ENCODE data around the gene VTI1A. TPM values are rescaled to one million over a fixed set of nuclear protein-coding genes. Genes with fewer than 3 reads are reported as not detected.

VTI1A gene
- total and polyA plus RNA-seq, 2 of the 8 experiments (the other 6 are each of a cell fraction or from before 2014, with no cell fraction given) = 6.0 to 20.0 TPM

DNA sequence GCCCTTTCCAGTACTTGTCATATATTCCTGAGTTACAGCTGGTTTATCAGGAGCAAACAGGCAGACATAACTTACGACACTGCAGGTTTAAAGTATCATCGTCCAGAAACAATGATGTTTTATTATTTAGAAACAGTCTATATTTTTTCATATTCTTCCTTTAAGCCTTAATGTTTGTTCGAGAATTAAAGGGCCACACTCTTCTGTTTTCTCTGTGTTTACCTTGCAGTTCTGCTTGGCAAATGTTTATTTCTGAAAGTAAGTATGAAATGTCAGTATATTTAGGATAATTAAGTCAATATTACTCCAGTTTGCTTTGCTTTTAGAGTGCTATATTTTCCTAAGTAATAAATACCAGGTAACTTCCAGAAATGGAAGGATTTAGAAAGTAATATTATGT is 115.1 kb downstream of the VTI1A start (continued):
- TF ChIP-seq, protein P1, sequence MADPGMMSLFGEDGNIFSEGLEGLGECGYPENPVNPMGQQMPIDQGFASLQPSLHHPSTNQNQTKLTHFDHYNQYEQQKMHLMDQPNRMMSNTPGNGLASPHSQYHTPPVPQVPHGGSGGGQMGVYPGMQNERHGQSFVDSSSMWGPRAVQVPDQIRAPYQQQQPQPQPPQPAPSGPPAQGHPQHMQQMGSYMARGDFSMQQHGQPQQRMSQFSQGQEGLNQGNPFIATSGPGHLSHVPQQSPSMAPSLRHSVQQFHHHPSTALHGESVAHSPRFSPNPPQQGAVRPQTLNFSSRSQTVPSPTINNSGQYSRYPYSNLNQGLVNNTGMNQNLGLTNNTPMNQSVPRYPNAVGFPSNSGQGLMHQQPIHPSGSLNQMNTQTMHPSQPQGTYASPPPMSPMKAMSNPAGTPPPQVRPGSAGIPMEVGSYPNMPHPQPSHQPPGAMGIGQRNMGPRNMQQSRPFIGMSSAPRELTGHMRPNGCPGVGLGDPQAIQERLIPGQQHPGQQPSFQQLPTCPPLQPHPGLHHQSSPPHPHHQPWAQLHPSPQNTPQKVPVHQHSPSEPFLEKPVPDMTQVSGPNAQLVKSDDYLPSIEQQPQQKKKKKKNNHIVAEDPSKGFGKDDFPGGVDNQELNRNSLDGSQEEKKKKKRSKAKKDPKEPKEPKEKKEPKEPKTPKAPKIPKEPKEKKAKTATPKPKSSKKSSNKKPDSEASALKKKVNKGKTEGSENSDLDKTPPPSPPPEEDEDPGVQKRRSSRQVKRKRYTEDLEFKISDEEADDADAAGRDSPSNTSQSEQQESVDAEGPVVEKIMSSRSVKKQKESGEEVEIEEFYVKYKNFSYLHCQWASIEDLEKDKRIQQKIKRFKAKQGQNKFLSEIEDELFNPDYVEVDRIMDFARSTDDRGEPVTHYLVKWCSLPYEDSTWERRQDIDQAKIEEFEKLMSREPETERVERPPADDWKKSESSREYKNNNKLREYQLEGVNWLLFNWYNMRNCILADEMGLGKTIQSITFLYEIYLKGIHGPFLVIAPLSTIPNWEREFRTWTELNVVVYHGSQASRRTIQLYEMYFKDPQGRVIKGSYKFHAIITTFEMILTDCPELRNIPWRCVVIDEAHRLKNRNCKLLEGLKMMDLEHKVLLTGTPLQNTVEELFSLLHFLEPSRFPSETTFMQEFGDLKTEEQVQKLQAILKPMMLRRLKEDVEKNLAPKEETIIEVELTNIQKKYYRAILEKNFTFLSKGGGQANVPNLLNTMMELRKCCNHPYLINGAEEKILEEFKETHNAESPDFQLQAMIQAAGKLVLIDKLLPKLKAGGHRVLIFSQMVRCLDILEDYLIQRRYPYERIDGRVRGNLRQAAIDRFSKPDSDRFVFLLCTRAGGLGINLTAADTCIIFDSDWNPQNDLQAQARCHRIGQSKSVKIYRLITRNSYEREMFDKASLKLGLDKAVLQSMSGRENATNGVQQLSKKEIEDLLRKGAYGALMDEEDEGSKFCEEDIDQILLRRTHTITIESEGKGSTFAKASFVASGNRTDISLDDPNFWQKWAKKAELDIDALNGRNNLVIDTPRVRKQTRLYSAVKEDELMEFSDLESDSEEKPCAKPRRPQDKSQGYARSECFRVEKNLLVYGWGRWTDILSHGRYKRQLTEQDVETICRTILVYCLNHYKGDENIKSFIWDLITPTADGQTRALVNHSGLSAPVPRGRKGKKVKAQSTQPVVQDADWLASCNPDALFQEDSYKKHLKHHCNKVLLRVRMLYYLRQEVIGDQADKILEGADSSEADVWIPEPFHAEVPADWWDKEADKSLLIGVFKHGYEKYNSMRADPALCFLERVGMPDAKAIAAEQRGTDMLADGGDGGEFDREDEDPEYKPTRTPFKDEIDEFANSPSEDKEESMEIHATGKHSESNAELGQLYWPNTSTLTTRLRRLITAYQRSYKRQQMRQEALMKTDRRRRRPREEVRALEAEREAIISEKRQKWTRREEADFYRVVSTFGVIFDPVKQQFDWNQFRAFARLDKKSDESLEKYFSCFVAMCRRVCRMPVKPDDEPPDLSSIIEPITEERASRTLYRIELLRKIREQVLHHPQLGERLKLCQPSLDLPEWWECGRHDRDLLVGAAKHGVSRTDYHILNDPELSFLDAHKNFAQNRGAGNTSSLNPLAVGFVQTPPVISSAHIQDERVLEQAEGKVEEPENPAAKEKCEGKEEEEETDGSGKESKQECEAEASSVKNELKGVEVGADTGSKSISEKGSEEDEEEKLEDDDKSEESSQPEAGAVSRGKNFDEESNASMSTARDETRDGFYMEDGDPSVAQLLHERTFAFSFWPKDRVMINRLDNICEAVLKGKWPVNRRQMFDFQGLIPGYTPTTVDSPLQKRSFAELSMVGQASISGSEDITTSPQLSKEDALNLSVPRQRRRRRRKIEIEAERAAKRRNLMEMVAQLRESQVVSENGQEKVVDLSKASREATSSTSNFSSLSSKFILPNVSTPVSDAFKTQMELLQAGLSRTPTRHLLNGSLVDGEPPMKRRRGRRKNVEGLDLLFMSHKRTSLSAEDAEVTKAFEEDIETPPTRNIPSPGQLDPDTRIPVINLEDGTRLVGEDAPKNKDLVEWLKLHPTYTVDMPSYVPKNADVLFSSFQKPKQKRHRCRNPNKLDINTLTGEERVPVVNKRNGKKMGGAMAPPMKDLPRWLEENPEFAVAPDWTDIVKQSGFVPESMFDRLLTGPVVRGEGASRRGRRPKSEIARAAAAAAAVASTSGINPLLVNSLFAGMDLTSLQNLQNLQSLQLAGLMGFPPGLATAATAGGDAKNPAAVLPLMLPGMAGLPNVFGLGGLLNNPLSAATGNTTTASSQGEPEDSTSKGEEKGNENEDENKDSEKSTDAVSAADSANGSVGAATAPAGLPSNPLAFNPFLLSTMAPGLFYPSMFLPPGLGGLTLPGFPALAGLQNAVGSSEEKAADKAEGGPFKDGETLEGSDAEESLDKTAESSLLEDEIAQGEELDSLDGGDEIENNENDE (IDR thresholded peaks at IDR 0.05; ENCODE audit: insufficient replicate concordance, low read length) = no peak
- TF ChIP-seq MAFK (IDR thresholded peaks at IDR 0.05; ENCODE audit: low read depth, low read length) = no peak
- no peak for TF ChIP-seq CREB1 (IDR thresholded peaks at IDR 0.05)
